AML-193 (cell line): ENCODE results near the gene EFHD2.

Source experiments
- DNase-seq, 2 experiments: peaks; one replicate each; lab custom pipeline; 2025; lab: John Stamatoyannopoulos, UW

EFHD2 gene

DNA sequence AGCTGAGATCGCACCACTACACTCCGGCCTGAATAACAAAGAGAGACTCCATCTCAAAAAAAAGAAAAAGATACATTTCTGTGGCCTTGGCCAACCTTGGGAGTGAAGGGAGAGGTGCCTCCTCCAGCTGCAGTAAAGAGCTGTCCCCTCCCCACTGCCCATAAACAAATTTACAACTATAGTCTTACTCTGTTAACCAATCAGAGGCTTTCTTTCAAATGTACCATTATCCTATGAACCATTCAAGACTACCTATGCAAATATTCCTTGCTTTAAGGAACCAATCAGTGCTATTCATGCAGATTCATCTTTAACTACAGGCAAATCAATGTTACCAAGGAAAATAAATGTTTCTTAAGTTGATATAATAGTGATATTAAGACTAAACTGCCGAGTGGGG is 67.2 kb downstream of the EFHD2 start:
- DNase-seq, result no peak

DNA sequence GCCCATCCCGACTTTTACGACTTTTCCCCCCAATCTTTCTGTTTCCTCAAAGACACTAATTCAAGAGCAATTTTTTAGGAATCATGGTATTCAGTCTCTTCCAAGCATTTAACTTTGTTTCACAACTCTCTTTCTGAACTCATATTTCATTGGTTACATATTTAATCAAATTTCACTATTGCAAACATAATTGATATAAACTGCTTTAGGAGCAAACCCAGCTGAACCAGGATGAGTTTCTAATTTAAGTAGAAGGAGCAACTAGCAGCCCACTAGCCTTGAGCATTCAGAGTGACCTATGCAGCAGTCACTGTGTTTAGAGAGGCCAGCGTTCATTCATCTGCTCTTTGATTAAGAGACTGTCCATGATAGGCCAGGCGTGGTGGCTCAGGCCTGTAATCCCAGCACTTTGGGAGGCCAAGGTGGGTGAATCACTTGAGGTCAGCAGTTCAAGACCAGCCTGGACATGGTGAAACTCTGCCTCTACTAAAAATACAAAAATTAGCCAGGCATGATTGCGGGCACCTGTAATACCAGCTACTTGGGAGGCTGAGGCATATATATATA is 68.0 kb downstream of the EFHD2 start:
- no peak for DNase-seq
